Activated CD4-positive, alpha-beta memory T cell treated with anti-CD3 and anti-CD28 coated beads, Interleukin-2, amount 10 ng/mL, durations not matched to agents 7 days and 5 days (primary cell): ENCODE data around the gene CDV3. TPM values are rescaled to one million over a fixed set of nuclear protein-coding genes. Genes with fewer than 3 reads are reported as not detected.
"Not testable (repeated sequence)": the region's sequence is repeated elsewhere in the genome, so short reads cannot be mapped to it uniquely, and the experiment has no call there.

Source experiments
- CTCF ChIA-PET: fragments of 350-600 bp; sonication (Branson Sonifier 250); formaldehyde crosslinking; loops from one replicate; lab custom pipeline; 2021; ENCODE audit warnings: antibody characterized with exemption, inconsistent platforms; lab: Charles Lee
- POLR2A ChIA-PET: fragments of 350-600 bp; sonication (Branson Sonifier 250); formaldehyde crosslinking; loops from one replicate; lab custom pipeline; 2021; ENCODE audit warnings: antibody characterized with exemption; lab: Charles Lee
- DNase-seq: peaks from one replicate; pipeline ENCODE4 v3.0.0-alpha.2; 2020
- H3K27ac Mint-ChIP-seq: one replicate; pipeline ENCODE4 v1.8.0; 2021; ENCODE audit warnings: mild to moderate bottlenecking, mixed read lengths
- H3K27me3 Mint-ChIP-seq: one replicate; pipeline ENCODE4 v1.8.0; 2021; ENCODE audit warnings: mixed read lengths
- H3K36me3 Mint-ChIP-seq: one replicate; pipeline ENCODE4 v1.8.0; 2021; ENCODE audit warnings: low read depth, mixed read lengths
- H3K4me1 Mint-ChIP-seq: one replicate; pipeline ENCODE4 v1.8.0; 2021; ENCODE audit warnings: mixed read lengths
- H3K4me3 Mint-ChIP-seq: one replicate; pipeline ENCODE4 v1.8.0; 2021; ENCODE audit warnings: mild to moderate bottlenecking, mixed read lengths
- H3K9me3 Mint-ChIP-seq: one replicate; pipeline ENCODE4 v1.8.0; 2021; ENCODE audit warnings: mixed read lengths
- total RNA-seq, 2 experiments: library from RNA; stranded (reverse); gene quantifications; one replicate each; pipeline ENCODE4 v1.2.3, GENCODE V29; 2021

Gene CDV3
- total RNA-seq, 2 experiments from 2014 or later, result 198 to 211 TPM

DNA sequence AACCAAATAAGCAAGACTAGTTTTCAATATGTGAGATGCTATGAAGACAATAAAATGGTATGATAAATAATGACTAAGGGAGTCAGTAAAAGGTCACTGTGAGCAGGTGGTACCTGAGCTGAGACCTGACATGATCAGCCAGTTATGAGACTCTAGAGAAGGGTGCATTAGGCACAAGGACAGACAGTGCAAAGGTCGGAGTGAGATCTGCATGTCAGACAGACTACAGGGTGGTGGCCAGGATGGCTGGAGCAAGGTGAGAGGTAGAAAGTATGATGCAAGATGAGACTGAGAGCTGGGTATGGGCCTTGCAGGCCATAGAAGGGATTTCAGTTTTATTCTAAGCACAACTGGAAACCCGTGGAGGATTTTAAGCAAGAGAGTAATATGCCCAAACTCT is 28.5 kb upstream of the CDV3 start:
- CTCF ChIA-PET, DNase-seq, H3K4me3 Mint-ChIP-seq, H3K27me3 Mint-ChIP-seq, POLR2A ChIA-PET, H3K9me3 Mint-ChIP-seq, H3K36me3 Mint-ChIP-seq, H3K27ac Mint-ChIP-seq, H3K4me1 Mint-ChIP-seq: not testable (repeated sequence)

DNA sequence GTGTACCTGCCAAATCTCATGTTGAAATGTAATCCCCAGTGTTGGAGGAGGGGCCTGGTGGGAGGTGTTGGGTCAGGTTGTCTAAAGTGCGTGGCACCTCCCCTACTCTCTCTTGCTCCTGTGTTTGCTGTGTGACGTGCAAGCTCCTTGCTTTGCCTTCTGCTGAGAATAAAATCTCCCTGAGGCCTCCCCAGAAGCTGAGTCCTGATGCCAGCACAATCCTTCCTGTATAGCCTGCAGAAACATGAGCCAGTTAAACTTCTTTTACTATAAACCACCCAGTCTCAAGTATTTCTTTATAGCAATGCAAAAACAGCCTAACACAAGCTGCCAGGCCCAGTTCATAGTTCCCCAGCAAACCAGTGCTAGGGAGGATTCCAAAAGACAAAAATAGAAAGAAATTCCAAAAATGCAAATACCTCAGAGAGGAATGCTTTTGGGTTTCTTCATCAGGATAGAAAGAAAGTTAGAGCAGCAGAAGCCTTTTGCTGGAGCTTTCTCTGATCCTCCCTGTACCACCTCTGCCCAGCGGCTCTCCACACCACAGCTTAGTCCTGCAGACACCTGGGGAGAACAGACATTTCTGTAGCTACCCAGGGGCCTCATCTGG is 25.9 kb upstream of the CDV3 start:
- ChIA-PET CTCF (interaction anchor here (0.5 to 0.9 kb wide), 3 partner anchors 8 to 124 kb away, joined by 3 to 4 read pairs (median 3); no protein-coding TSS in a partner anchor), POLR2A (no interaction called here)
- no peaks in the 10 kb centered on the region for H3K4me1 Mint-ChIP-seq
- H3K4me3 Mint-ChIP-seq, result no peak overlapping the region
- H3K27me3 Mint-ChIP-seq, result peaks cover 1% of the 10 kb centered on the region
- no peaks in the 10 kb centered on the region for H3K9me3 Mint-ChIP-seq
- no peaks in the 10 kb centered on the region for H3K36me3 Mint-ChIP-seq
- no peak overlapping the region for H3K27ac Mint-ChIP-seq
- DNase-seq, result no peak

- H3K27ac Mint-ChIP-seq, result no peak overlapping the region
- CTCF ChIA-PET, result interaction anchor here (0.6 to 0.9 kb wide), 2 partner anchors 9 to 97 kb away, joined by 3 to 4 read pairs; no protein-coding TSS in a partner anchor
- POLR2A ChIA-PET, result no interaction called here
Measured at GRCh38 chr3:133548090-133548489, 25.4 kb upstream of the CDV3 start.

GRCh38 chr3:133549565-133549964 is 23.9 kb upstream of the CDV3 start:
- H3K4me3 Mint-ChIP-seq, result no peak overlapping the region
- H3K9me3 Mint-ChIP-seq, result no peaks in the 10 kb centered on the region
- H3K27me3 Mint-ChIP-seq, result peaks cover 2% of the 10 kb centered on the region
- DNase-seq, result no peak
- no peaks in the 10 kb centered on the region for H3K4me1 Mint-ChIP-seq
- no peaks in the 10 kb centered on the region for H3K36me3 Mint-ChIP-seq
- ChIA-PET CTCF (no interaction called here), POLR2A (no interaction called here)
- H3K27ac Mint-ChIP-seq, result no peak overlapping the region

More at GRCh38 chr3:133548090-133548489, 25.4 kb upstream of the CDV3 start:
- no peak overlapping the region for H3K4me3 Mint-ChIP-seq
- no peaks in the 10 kb centered on the region for H3K9me3 Mint-ChIP-seq
- H3K36me3 Mint-ChIP-seq, result no peaks in the 10 kb centered on the region
- DNase-seq, result no peak
- no peaks in the 10 kb centered on the region for H3K4me1 Mint-ChIP-seq
- peaks cover 2% of the 10 kb centered on the region for H3K27me3 Mint-ChIP-seq

GRCh38 chr3:133551589-133551988 is 21.9 kb upstream of the CDV3 start:
- H3K27ac Mint-ChIP-seq, H3K4me3 Mint-ChIP-seq, H3K9me3 Mint-ChIP-seq, DNase-seq, CTCF ChIA-PET, H3K4me1 Mint-ChIP-seq, H3K27me3 Mint-ChIP-seq, H3K36me3 Mint-ChIP-seq: not testable (repeated sequence)
- POLR2A ChIA-PET, result interaction anchor here (0.7 kb wide), 1 partner anchor 517 kb away, joined by 3 read pairs; no protein-coding TSS in a partner anchor

GRCh38 chr3:133561679-133562078 is 11.8 kb upstream of the CDV3 start:
- ChIA-PET CTCF (no interaction called here), POLR2A (no interaction called here)
- DNase-seq, result no peak
- no peaks in the 10 kb centered on the region for H3K36me3 Mint-ChIP-seq
- no peak overlapping the region for H3K4me3 Mint-ChIP-seq
- no peak overlapping the region for H3K27ac Mint-ChIP-seq
- H3K4me1 Mint-ChIP-seq, result no peaks in the 10 kb centered on the region
- H3K27me3 Mint-ChIP-seq, result peaks cover 5% of the 10 kb centered on the region
- no peaks in the 10 kb centered on the region for H3K9me3 Mint-ChIP-seq

GRCh38 chr3:133562376-133562775 is 11.1 kb upstream of the CDV3 start:
- no peak for DNase-seq
- CTCF ChIA-PET, result no interaction called here
- Mint-ChIP-seq H3K36me3 (no peaks in the 10 kb centered on the region), H3K27ac (no peak overlapping the region), H3K4me3 (no peak overlapping the region), H3K4me1 (no peaks in the 10 kb centered on the region), H3K27me3 (peaks cover 5% of the 10 kb centered on the region), H3K9me3 (no peaks in the 10 kb centered on the region)
- POLR2A ChIA-PET, result interaction anchor here (1.6 kb wide), 1 partner anchor 10 kb away, joined by 4 read pairs; no protein-coding TSS in a partner anchor

DNA sequence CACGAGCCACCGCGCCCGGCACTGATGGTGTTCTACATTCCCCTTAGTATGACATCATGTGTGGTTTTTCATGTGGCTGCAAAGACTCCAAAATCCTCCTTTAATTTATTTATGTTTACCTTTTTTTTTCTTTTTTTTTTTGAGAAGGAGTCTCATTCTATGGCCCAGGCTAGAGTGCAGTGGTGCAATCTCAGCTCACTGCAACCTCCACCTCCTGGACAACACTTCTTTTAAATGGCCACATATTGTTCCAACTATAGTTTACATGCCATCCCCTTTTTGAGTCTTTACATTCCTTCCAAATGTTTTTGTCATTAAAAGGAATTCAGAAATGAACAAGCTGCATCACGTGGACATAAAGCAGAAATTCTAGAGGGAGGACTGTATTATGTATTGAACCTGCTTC is 10.3 kb upstream of the CDV3 start:
- POLR2A ChIA-PET, result interaction anchor here (1.1 to 1.6 kb wide), 2 partner anchors 9 to 121 kb away, joined by 3 to 4 read pairs; no protein-coding TSS in a partner anchor
- Mint-ChIP-seq H3K4me3 (no peak overlapping the region), H3K36me3 (no peaks in the 10 kb centered on the region), H3K27me3 (peaks cover 5% of the 10 kb centered on the region), H3K4me1 (no peaks in the 10 kb centered on the region), H3K27ac (no peak overlapping the region), H3K9me3 (no peaks in the 10 kb centered on the region)
- no peak for DNase-seq
- CTCF ChIA-PET, result no interaction called here

DNA sequence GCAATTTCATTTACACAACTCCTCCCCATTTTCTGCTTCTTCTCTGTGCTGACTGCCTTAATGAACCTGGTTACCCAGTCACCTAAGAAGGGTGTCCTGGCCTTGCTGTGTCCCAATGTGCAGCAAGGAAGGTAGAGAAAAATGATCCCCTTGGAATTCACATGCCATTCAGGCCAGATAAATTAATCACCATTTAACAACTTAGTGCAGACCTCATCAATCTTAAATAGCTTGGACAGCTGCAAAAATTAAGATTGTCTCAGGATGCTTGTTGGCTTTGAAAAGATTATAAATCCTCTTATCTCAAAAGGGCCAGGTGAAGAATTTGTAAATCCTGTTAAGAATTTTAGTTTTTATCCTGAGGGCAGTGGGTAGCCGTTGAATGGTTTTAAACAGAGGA is 9.7 kb upstream of the CDV3 start:
- H3K27ac Mint-ChIP-seq, result no peak overlapping the region
- H3K4me3 Mint-ChIP-seq, result no peak overlapping the region
- CTCF ChIA-PET, result no interaction called here
- H3K4me1 Mint-ChIP-seq, result no peaks in the 10 kb centered on the region
- H3K36me3 Mint-ChIP-seq, result no peaks in the 10 kb centered on the region
- no peak for DNase-seq
- H3K9me3 Mint-ChIP-seq, result no peaks in the 10 kb centered on the region
- POLR2A ChIA-PET, result interaction anchor here (1.1 to 1.6 kb wide), 2 partner anchors 9 to 122 kb away, joined by 3 to 4 read pairs; no protein-coding TSS in a partner anchor
- peaks cover 5% of the 10 kb centered on the region for H3K27me3 Mint-ChIP-seq

DNA sequence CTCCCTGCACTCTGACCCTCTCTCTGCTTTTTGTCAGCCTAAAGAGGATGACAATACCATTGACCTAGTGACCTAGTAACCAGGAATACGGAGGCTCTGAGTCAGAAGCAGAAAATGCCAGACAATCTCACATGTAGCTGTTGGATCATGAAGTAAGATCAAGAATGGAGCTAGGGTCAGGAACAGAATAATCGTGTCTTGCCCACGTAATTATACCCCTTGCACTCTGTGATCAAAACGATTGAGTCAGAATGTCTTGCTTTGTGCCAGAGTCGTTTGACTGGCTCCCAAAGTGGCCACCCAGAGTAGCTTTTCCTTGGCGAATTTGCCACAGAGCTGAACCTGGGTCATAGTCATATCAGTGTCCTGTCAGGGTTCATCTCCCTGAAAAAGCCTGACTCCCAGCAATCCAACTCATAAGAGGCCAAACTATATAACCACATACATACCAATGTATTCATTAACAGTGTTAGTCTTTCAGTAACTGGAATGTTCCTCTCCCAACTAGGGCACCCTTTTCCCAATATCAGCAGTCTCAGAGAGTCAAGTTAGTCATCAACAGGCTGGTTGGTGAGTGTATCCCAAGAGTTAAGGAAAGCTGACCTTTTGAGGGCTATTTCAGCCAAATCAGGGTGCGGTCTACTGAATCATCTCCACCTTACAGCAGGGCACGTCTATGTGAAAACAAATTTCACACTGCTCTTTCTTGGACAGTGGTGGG is 5.0 kb upstream of the CDV3 start:
- peaks cover 23% of the 10 kb centered on the region for H3K4me1 Mint-ChIP-seq

GRCh38 chr3:133570139-133570936 is 3.1 kb upstream of the CDV3 start:
- no peak for DNase-seq
- CTCF ChIA-PET, result interaction anchor here (1.8 kb wide), 1 partner anchor 8 kb away, joined by 4 read pairs; no protein-coding TSS in a partner anchor
- no peaks in the 10 kb centered on the region for H3K9me3 Mint-ChIP-seq
- H3K4me1 Mint-ChIP-seq, result peaks cover 25% of the 10 kb centered on the region
- H3K27ac Mint-ChIP-seq, result no peak overlapping the region
- peaks cover 9% of the 10 kb centered on the region for H3K36me3 Mint-ChIP-seq
- H3K4me3 Mint-ChIP-seq, result no peak overlapping the region
- H3K27me3 Mint-ChIP-seq, result peaks cover 1% of the 10 kb centered on the region
- POLR2A ChIA-PET, result interaction anchor here (1.1 kb wide), 1 partner anchor 64 kb away, joined by 5 read pairs; no protein-coding TSS in a partner anchor

More for the DNA sequence above, 5.0 kb upstream of the CDV3 start:
- CTCF ChIA-PET, result no interaction called here
- Mint-ChIP-seq H3K9me3 (no peaks in the 10 kb centered on the region), H3K27me3 (peaks cover 6% of the 10 kb centered on the region), H3K36me3 (no peaks in the 10 kb centered on the region), H3K27ac (no peak overlapping the region), H3K4me3 (no peak overlapping the region)
- POLR2A ChIA-PET, result interaction anchor here (0.9 kb wide), 1 partner anchor 63 kb away, joined by 4 read pairs; no protein-coding TSS in a partner anchor
- DNase-seq, result no peak

DNA sequence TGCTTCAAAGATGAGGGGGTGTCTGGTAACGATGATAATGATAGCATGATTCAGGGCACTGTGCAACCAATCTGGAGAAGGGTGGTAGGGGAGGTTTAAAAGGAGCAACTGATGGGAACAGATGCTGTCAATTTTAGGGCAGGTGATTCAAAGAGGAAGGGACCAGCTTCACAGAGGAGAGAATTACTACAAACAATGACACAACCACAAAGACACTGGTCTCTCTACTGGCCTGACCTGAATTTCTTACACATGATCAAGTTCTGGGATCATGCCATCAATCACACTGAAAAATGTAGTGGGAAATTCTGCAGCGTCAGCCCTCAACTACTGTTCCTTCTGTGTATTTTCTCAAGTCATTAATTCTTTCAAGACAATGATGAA is 2.6 kb upstream of the CDV3 start:
- H3K36me3 Mint-ChIP-seq, result peaks cover 14% of the 10 kb centered on the region
- POLR2A ChIA-PET, result interaction anchor here (1.1 kb wide), 1 partner anchor 65 kb away, joined by 5 read pairs; no protein-coding TSS in a partner anchor

More for the DNA sequence above, 2.6 kb upstream of the CDV3 start:
- no peak for DNase-seq
- H3K9me3 Mint-ChIP-seq, result no peaks in the 10 kb centered on the region
- peaks cover 1% of the 10 kb centered on the region for H3K27me3 Mint-ChIP-seq
- CTCF ChIA-PET, result interaction anchor here (1.8 kb wide), 1 partner anchor 7 kb away, joined by 4 read pairs; no protein-coding TSS in a partner anchor
- H3K4me1 Mint-ChIP-seq, result peaks cover 28% of the 10 kb centered on the region
- H3K27ac Mint-ChIP-seq, result no peak overlapping the region
- no peak overlapping the region for H3K4me3 Mint-ChIP-seq
